ENCODE measurements around the gene ZNF43. TPM values are rescaled to one million over a fixed set of nuclear protein-coding genes. Genes with fewer than 3 reads are reported as not detected.

The ZNF43 gene
- total RNA-seq, 1 donor = 6.5 TPM

- Histone ChIP-seq H3K4me2 (ENCODE audit: insufficient read depth, low read length) (peak overlapping the region; percentile 85), H3K36me3 (ENCODE audit: insufficient read depth, low read length) (no peaks in the 10 kb centered on the region), H3K9me3 (ENCODE audit: low read depth, low read length) (no peaks in the 10 kb centered on the region), H3K4me3 (ENCODE audit: insufficient read depth, low read length) (peak overlapping the region; percentile 90), H3K4me1 (ENCODE audit: insufficient read depth, low read length) (peaks cover 12% of the 10 kb centered on the region), H4K20me1 (ENCODE audit: insufficient read depth, low read length) (no peaks in the 10 kb centered on the region), H3K27ac (ENCODE audit: low read depth, low read length) (peak overlapping the region; percentile 93), H2AFZ (ENCODE audit: low read length) (peak overlapping the region; percentile 99), H3K79me2 (ENCODE audit: insufficient read depth, low read length) (peaks cover 41% of the 10 kb centered on the region), H3K27me3 (ENCODE audit: insufficient read depth, low read length) (no peaks in the 10 kb centered on the region)
- DNase-seq (ENCODE audit: insufficient read length, low spot score, missing footprints) = no peak
- TF ChIP-seq CTCF (IDR thresholded peaks at IDR 0.05; ENCODE audit: extremely low read depth, low read depth, low read length) = no peak
Measured at GRCh38 chr19:21835429-21835809, 563 bp downstream of the ZNF43 start.

- no peak for DNase-seq (ENCODE audit: insufficient read length, low spot score, missing footprints)
- no peaks in the 10 kb centered on the region for H3K9me3 ChIP-seq (ENCODE audit: low read depth, low read length)
- H3K79me2 ChIP-seq (ENCODE audit: insufficient read depth, low read length) = peaks cover 53% of the 10 kb centered on the region
- no peaks in the 10 kb centered on the region for H4K20me1 ChIP-seq (ENCODE audit: insufficient read depth, low read length)
- no peak for TF ChIP-seq CTCF (IDR thresholded peaks at IDR 0.05; ENCODE audit: extremely low read depth, low read depth, low read length)
- H3K36me3 ChIP-seq (ENCODE audit: insufficient read depth, low read length) = no peaks in the 10 kb centered on the region
- no peak overlapping the region for H3K27ac ChIP-seq (ENCODE audit: low read depth, low read length)
- H3K4me2 ChIP-seq (ENCODE audit: insufficient read depth, low read length) = no peak overlapping the region
- no peaks in the 10 kb centered on the region for H3K27me3 ChIP-seq (ENCODE audit: insufficient read depth, low read length)
- no peak overlapping the region for H3K4me3 ChIP-seq (ENCODE audit: insufficient read depth, low read length)
- no peak overlapping the region for H2AFZ ChIP-seq (ENCODE audit: low read length)
- peaks cover 8% of the 10 kb centered on the region for H3K4me1 ChIP-seq (ENCODE audit: insufficient read depth, low read length)
Measured at GRCh38 chr19:21833733-21834132, 2.2 kb downstream of the ZNF43 start.

- H3K27me3 ChIP-seq (ENCODE audit: insufficient read depth, low read length) = no peaks in the 10 kb centered on the region
- H3K79me2 ChIP-seq (ENCODE audit: insufficient read depth, low read length) = peaks cover 50% of the 10 kb centered on the region
- H3K4me1 ChIP-seq (ENCODE audit: insufficient read depth, low read length) = no peaks in the 10 kb centered on the region
- H3K4me2 ChIP-seq (ENCODE audit: insufficient read depth, low read length) = no peak overlapping the region
- DNase-seq (ENCODE audit: insufficient read length, low spot score, missing footprints) = no peak
- H3K4me3 ChIP-seq (ENCODE audit: insufficient read depth, low read length) = no peak overlapping the region
- no peak for TF ChIP-seq CTCF (IDR thresholded peaks at IDR 0.05; ENCODE audit: extremely low read depth, low read depth, low read length)
- peaks cover 2% of the 10 kb centered on the region for H3K9me3 ChIP-seq (ENCODE audit: low read depth, low read length)
- no peaks in the 10 kb centered on the region for H4K20me1 ChIP-seq (ENCODE audit: insufficient read depth, low read length)
- peaks cover 25% of the 10 kb centered on the region for H3K36me3 ChIP-seq (ENCODE audit: insufficient read depth, low read length)
- no peak overlapping the region for H3K27ac ChIP-seq (ENCODE audit: low read depth, low read length)
- no peak overlapping the region for H2AFZ ChIP-seq (ENCODE audit: low read length)
Measured at GRCh38 chr19:21824679-21825078, 11.3 kb downstream of the ZNF43 start.

GRCh38 chr19:21823224-21823623 lies 12.8 kb downstream of the ZNF43 start:
- no peaks in the 10 kb centered on the region for H3K27me3 ChIP-seq (ENCODE audit: insufficient read depth, low read length)
- TF ChIP-seq CTCF (IDR thresholded peaks at IDR 0.05; ENCODE audit: extremely low read depth, low read depth, low read length) = no peak
- H3K4me2 ChIP-seq (ENCODE audit: insufficient read depth, low read length) = no peak overlapping the region
- H3K79me2 ChIP-seq (ENCODE audit: insufficient read depth, low read length) = peaks cover 44% of the 10 kb centered on the region
- H3K4me3 ChIP-seq (ENCODE audit: insufficient read depth, low read length) = no peak overlapping the region
- no peak overlapping the region for H3K27ac ChIP-seq (ENCODE audit: low read depth, low read length)
- H4K20me1 ChIP-seq (ENCODE audit: insufficient read depth, low read length) = no peaks in the 10 kb centered on the region
- peaks cover 2% of the 10 kb centered on the region for H3K9me3 ChIP-seq (ENCODE audit: low read depth, low read length)
- H3K36me3 ChIP-seq (ENCODE audit: insufficient read depth, low read length) = peaks cover 35% of the 10 kb centered on the region
- H2AFZ ChIP-seq (ENCODE audit: low read length) = no peak overlapping the region
- no peak for DNase-seq (ENCODE audit: insufficient read length, low spot score, missing footprints)
- H3K4me1 ChIP-seq (ENCODE audit: insufficient read depth, low read length) = no peaks in the 10 kb centered on the region

Data from osteoblast (primary cell).